Measurements from ENCODE around the gene PUS3.
A peak's percentile ranks its signal among the peaks of the same experiment; 100 is the strongest.

Gene PUS3

GRCh38 chr11:125945797-125946520 is 43.0 kb upstream of the PUS3 start, which contains the start of gene VSIG10L2:
VSIG10L2 (plus strand) TSS chr11:125946044; CDS start chr11:125946056, 12 bp downstream.
- DNase-seq (ENCODE audit: insufficient read length) (no peak), FAIRE-seq (no peak)
- TF ChIP-seq TAF1 (IDR thresholded peaks at IDR 0.05; ENCODE audit: borderline replicate concordance, low read depth, low read length), result no peak
- TF ChIP-seq POLR2AphosphoS5 (IDR thresholded peaks at IDR 0.05; ENCODE audit: low read depth, low read length), result no peak
- no peak for TF ChIP-seq POLR2A (IDR thresholded peaks at IDR 0.05; ENCODE audit: low read depth, low read length)

GRCh38 chr11:125945011-125945796 is 42.2 kb upstream of the PUS3 start:
- no peak for TF ChIP-seq TAF1 (IDR thresholded peaks at IDR 0.05; ENCODE audit: borderline replicate concordance, low read depth, low read length)
- TF ChIP-seq POLR2AphosphoS5 (IDR thresholded peaks at IDR 0.05; ENCODE audit: low read depth, low read length), result no peak
- TF ChIP-seq POLR2A (IDR thresholded peaks at IDR 0.05; ENCODE audit: low read depth, low read length), result no peak
- no peak for DNase-seq (ENCODE audit: insufficient read length)
- no peak for FAIRE-seq

- TF ChIP-seq POLR2AphosphoS5 (IDR thresholded peaks at IDR 0.05; ENCODE audit: low read depth, low read length) (no peak), POLR2A (IDR thresholded peaks at IDR 0.05; ENCODE audit: low read depth, low read length) (no peak), TAF1 (IDR thresholded peaks at IDR 0.05; ENCODE audit: borderline replicate concordance, low read depth, low read length) (no peak)
- DNase-seq (ENCODE audit: insufficient read length) (no peak), FAIRE-seq (no peak)
Measured at GRCh38 chr11:125944350-125945010, 41.5 kb upstream of the PUS3 start.

- TF ChIP-seq POLR2AphosphoS5 (IDR thresholded peaks at IDR 0.05; ENCODE audit: low read depth, low read length), result no peak
- TF ChIP-seq TAF1 (IDR thresholded peaks at IDR 0.05; ENCODE audit: borderline replicate concordance, low read depth, low read length), result no peak
- no peak for TF ChIP-seq POLR2A (IDR thresholded peaks at IDR 0.05; ENCODE audit: low read depth, low read length)
- DNase-seq (ENCODE audit: insufficient read length) (no peak), FAIRE-seq (peak; percentile 27)
Measured at GRCh38 chr11:125943661-125944349, 40.8 kb upstream of the PUS3 start.

GRCh38 chr11:125942771-125943428 is 39.9 kb upstream of the PUS3 start:
- FAIRE-seq, result no peak
- DNase-seq (ENCODE audit: insufficient read length), result no peak
- TF ChIP-seq POLR2AphosphoS5 (IDR thresholded peaks at IDR 0.05; ENCODE audit: low read depth, low read length) (no peak), TAF1 (IDR thresholded peaks at IDR 0.05; ENCODE audit: borderline replicate concordance, low read depth, low read length) (no peak), POLR2A (IDR thresholded peaks at IDR 0.05; ENCODE audit: low read depth, low read length) (no peak)

GRCh38 chr11:125941619-125942611 is 38.9 kb upstream of the PUS3 start:
- no peak for TF ChIP-seq POLR2A (IDR thresholded peaks at IDR 0.05; ENCODE audit: low read depth, low read length)
- no peak for TF ChIP-seq POLR2AphosphoS5 (IDR thresholded peaks at IDR 0.05; ENCODE audit: low read depth, low read length)
- no peak for TF ChIP-seq TAF1 (IDR thresholded peaks at IDR 0.05; ENCODE audit: borderline replicate concordance, low read depth, low read length)
- FAIRE-seq, result peak; percentile 87
- DNase-seq (ENCODE audit: insufficient read length), result peak; percentile 52

GRCh38 chr11:125941267-125941618 is 38.2 kb upstream of the PUS3 start:
- no peak for DNase-seq (ENCODE audit: insufficient read length)
- FAIRE-seq, result no peak
- TF ChIP-seq POLR2AphosphoS5 (IDR thresholded peaks at IDR 0.05; ENCODE audit: low read depth, low read length) (no peak), POLR2A (IDR thresholded peaks at IDR 0.05; ENCODE audit: low read depth, low read length) (no peak), TAF1 (IDR thresholded peaks at IDR 0.05; ENCODE audit: borderline replicate concordance, low read depth, low read length) (no peak)

- FAIRE-seq (no peak), DNase-seq (ENCODE audit: insufficient read length) (no peak)
- no peak for TF ChIP-seq TAF1 (IDR thresholded peaks at IDR 0.05; ENCODE audit: borderline replicate concordance, low read depth, low read length)
- no peak for TF ChIP-seq POLR2A (IDR thresholded peaks at IDR 0.05; ENCODE audit: low read depth, low read length)
- no peak for TF ChIP-seq POLR2AphosphoS5 (IDR thresholded peaks at IDR 0.05; ENCODE audit: low read depth, low read length)
Measured at GRCh38 chr11:125940145-125940544, 37.1 kb upstream of the PUS3 start.

- DNase-seq (ENCODE audit: insufficient read length) (no peak), FAIRE-seq (no peak)
- no peak for TF ChIP-seq POLR2A (IDR thresholded peaks at IDR 0.05; ENCODE audit: low read depth, low read length)
- no peak for TF ChIP-seq POLR2AphosphoS5 (IDR thresholded peaks at IDR 0.05; ENCODE audit: low read depth, low read length)
- no peak for TF ChIP-seq TAF1 (IDR thresholded peaks at IDR 0.05; ENCODE audit: borderline replicate concordance, low read depth, low read length)
Measured at GRCh38 chr11:125939081-125939521, 36.1 kb upstream of the PUS3 start.

Data from GM12892 (cell line).